Mesenteric fat pad (tissue), 1 donor: ENCODE measurements around the gene PTPRD. TPM values are rescaled to one million over a fixed set of nuclear protein-coding genes. Genes with fewer than 3 reads are reported as not detected.

ENCODE experiments used
- DNase-seq: peaks from one replicate; pipeline ENCODE4 v3.0.0-alpha.2; 2020; ENCODE audit warnings: low spot score
- total RNA-seq: library from RNA; stranded (reverse); fragmentation: NEBNext Ultra II Directional; extraction: Animal tissue kit (Norgen Biotek cat#: 25700); gene quantifications from one replicate; pipeline ENCODE4 v1.2.1, GENCODE V29; 2021
- donor health status: DM: yes; HTN: yes; CAD: no.

Gene PTPRD
- total RNA-seq, 1 donor from 2014 or later = 18.0 TPM

DNA sequence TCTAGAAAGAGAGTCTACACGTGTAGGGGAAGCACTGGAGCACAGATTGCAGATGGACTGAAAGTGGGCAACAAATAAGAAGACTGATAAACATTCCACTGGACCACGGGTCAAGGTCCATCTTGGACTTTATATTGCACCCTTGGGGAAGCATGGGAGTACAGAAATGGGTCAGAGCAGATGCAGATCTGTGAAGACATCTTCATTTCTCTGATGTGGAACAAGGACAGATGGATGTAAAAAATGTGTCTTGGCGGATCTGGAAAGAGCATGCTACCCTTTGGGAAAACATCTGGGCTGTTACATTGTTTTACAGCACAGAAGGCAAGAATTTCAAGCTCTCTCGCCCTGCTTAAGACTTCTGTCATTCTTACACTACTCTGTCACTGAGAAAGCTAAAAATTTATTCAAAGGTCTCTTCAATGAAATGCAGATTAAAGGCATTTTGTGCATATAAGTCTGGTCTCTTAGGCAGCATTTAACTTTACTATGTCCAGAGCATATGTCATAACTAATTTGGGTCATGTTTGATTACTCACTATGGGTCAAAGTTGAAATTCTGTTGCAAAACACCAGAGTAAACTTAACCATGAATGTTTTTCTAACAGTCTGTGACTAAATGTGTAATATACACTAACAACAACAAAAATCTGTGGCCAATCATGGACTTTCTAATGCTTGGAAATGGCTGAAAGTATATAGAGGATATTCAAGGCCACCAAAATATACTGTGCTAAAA is 2056.9 kb downstream of the PTPRD start:
- no peak for DNase-seq

DNA sequence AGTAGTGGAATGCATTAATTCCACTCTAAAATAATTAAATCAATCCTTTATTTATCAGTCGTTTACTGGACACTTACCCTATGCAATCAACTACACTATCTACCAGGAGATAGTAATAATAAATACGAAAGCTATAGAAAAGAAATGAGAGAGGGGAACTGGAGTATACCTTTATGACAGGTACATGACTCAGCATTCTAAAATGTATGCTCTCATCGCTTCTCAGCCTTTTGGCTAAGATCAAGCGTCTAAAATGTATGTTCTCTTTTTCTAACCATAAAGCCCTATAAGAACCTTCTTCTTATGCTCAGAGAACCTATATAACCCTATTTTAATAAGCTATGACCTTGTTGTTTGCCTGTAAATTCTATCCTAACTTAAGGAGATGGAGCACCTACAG is 2059.4 kb downstream of the PTPRD start:
- no peak for DNase-seq

DNA sequence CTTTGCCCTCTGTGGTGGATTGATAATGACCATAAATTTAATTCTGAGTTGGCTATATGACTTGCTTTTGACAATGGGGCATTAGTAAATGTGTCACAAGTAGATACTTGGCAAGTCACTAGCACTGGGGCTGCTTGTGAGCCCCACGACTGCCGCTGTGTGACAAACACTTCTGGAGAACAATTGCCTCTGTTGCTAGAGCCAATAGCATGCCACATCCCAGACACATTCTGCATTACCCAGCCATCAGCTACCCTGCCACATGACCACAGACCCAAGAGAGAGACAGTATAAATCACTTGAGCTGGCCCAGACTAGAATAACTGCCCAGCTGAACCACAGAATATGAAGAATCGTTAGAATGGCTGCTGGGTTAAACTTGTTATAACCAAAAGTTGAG is 2060.1 kb downstream of the PTPRD start:
- DNase-seq = no peak

DNA sequence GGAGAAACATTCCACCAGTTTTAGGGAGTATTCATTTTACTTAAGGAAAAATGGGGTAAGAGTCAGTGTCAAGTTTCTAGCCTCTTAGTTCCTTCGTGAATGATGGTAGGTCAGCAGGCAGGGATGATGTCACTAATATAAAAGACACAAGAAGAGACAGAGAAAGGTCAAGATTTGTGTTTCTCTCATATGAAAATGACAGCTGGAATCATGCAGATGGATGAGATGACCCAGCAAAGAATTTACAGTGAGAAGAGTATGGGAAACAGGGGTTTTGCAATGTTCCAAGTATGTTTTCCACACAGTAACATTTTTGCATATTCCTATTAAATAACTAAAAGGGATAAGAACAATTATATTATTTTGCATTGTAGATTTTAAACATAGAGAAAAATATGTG is 2063.6 kb downstream of the PTPRD start:
- no peak for DNase-seq

DNA sequence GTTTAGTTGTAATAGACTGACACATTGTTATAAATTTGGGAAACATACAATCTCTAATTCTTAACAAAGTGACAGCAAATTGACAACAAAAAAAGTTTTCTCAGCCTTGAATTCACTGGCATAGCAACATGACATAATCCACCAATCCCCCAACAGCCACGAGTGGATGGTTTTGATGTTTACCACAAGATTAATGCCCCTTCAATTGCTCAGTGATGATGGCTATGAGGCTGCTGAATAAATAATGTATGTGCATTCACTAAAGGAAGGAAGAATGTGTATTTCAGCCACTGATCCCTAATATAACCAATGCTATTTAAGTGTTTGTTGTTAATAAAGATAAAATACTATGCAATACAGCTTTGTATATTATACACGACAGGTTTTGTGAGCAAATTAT is 2069.6 kb downstream of the PTPRD start:
- DNase-seq = no peak

DNA sequence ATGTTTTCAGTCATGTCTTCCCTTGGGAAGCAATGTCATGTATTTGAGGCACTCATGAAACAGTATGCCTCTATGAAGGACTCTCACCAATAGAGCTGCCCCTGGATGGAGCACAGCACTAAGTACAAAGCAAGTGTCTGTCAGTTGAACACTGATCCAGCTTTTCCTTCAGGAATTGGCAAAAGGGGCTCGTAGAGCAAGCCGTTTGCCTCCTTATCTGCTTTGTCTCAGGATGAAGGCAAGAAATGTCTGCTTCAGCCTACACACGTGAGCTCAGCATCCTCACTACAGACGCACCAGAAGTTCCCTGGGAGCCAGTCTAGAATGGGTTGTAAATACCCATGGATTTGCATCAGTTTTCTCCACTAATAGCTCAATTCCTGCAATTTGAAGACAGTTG is 2070.3 kb downstream of the PTPRD start:
- DNase-seq = no peak

DNA sequence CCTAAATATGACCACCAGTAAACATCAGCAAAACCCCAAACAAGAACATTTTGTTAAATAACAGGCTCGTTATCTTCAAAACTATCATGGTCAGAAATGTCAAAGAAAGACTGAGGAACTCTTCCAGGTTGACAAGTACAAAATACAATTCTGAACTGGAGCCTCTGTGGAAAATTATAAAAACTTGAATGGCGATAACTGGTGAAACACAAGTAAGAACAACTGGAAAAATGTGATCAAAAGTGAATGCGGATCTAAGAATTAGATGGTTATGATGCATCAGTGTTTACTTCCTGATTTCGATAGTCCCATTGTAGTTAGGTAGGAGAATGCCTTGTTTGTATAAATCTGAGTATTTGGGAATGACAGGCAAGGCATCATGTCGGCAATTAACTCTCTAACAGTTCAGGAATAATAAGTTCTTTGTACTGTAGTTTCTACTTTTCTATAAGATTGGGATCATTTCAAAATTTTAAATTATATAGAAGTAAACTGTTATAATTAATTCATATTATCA is 2073.1 kb downstream of the PTPRD start:
- no peak for DNase-seq

DNA sequence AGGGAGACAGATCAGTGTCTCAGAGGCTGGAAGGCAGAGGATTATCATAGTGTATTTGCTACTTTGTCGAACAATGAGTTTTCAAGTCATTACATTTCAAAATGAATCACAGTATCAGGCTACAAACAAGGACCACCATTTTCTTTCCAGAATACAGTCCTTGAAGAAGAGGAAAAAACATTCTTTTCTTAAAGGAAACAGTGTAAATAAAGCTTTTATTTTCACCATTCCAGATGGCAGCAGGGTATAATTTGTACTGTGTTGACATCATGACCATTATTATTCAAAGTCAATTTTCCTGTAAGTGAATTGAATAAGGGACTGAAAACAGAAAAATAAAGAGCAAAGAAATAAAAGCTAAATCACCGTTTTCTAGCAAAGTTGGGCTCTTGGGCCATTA is 2076.0 kb downstream of the PTPRD start:
- DNase-seq = no peak

DNA sequence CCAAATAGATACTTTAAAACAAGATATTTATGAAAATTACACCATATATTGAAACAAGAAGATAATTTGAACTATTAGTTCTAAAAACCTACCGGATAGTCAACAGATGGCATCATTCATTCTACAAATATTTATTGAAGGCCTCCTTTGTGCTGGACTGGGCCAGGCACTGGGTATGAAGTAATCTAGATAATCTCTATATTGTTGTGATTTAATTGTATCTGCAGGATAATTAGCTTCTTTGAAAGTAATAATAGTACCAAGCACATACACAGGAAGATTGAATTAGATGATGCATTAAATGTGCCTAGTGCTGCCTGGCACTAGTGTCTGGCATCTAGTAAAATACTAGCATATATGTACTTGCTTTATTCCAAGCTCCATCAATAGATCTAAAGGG is 2078.0 kb downstream of the PTPRD start:
- no peak for DNase-seq

DNA sequence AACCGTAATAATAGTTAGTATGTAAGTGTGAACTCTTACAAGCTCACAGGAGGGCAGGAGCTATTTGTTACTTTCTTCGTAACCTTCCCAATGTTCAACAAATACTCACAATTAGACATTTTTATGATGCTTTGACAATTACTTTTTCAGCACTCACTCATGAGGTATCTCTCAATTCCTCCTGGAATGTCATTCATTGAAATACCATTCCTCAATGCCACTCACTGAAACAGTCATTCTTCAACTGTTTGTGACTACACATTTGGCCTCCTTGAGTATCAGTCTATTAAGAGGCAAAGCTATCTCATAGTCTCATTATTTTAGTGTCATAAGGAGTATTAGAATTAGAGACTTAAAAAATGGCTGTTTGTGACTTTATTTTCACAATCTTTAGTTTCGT is 2079.1 kb downstream of the PTPRD start:
- DNase-seq = no peak

DNA sequence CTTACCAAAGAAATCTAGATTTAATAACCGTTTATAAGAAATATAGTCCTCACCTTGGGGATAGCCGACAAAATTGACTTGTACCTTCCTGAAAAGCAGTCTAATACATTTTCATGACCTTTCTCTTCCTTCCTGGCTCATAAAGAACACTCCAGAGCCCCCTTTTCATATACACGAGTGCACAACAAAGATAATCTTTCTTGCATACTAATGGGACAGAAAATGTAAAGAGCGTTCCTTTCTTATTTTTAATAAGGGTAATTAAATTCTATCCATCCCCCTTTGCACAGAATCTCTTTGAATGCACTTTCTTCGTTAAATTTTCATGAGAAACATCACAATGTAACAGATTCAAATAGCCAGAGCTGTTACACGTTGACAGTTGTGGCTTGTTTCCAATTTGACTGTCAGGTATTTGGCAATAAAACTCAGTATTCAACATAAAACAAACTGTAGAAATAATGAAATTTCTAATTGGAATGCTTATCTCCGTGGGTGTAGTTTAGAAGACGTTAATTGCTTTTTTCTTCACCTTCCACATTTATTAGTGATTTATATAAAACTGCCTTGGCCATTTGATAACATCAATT is 2080.9 kb downstream of the PTPRD start:
- DNase-seq = no peak

DNA sequence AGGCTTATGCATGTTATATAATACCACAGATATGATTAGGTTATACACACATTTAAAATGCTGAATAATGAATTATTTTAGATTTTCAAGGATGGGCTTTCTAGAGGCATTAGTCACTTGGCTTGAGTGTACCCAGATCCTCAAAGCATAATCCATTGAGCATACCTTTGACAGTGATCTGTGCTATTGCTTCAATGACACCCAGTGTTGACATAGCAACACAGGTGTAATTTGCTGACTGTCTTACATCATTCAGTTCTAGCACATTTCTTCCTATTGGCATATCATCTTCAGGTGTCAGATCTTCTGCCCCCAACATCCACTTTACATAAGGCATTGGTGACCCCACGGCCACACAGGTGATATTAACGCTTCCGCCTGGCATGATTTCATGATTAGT is 2091.7 kb downstream of the PTPRD start:
- DNase-seq = no peak

DNA sequence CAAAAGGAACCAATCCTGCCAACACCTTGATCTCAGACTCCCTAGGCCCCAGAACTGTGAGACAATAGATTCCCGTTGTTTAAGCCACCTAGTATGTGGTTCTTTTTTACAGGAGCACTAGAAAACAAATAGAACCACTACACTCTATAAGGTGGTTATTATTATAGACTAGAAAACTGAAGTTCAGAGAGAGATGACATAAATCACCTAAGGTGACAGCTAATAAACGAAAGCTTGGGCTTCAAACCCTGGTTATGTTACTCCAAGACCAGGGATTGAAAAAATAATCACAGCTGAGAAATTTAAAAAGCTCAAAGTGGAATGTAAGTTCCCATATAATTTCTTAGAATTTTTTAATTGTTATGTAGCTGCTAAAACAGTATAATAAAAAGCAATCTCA is 2097.1 kb downstream of the PTPRD start:
- no peak for DNase-seq

DNA sequence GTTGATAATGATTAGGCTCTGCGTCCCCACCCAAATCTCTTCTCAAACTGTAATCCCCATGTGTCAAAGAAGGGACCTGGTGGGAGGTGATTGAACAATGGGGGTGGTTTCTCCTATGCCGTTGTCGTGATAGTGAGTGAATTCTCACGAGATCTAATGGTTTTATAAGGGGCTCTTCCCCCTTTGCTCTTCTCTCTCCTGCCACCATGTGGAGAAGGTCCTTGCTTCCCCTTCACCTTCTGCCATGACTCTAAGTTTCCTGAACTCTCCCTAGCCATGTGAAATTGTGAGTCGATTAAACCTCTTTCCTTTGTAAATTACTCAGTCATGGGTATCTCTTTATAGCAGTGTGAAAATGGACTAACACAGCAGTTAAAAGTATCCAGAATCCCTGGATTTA is 2098.0 kb downstream of the PTPRD start:
- DNase-seq = no peak

DNA sequence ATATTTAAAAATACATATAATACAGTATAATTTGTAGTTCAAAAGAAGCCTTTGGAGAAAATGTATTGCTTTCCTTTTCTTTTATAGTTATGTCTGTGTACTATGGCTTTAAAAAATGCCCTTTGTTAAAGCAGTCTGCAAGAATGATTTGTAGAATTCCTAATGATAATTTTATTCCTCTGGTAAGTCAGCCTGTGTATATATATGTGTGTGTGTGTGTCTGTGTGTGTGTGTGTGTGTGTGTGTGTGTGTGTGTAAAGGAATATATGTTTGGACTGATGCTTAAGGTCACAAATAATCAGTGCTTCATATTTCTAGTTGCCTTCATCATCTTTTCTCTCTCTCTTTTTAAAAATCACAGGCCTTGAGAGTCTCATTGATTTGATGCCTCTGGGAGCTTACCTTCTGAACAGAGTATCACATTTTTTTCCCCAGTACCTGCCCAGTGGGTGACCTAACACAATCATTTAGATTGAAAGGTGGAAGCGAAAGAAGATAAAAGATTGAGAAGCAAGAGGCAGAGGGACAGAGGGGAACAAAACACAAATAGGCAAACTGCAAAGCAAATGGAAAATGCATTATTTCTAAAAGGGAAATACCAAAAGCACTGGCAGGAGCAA is 2104.0 kb downstream of the PTPRD start:
- DNase-seq = no peak

DNA sequence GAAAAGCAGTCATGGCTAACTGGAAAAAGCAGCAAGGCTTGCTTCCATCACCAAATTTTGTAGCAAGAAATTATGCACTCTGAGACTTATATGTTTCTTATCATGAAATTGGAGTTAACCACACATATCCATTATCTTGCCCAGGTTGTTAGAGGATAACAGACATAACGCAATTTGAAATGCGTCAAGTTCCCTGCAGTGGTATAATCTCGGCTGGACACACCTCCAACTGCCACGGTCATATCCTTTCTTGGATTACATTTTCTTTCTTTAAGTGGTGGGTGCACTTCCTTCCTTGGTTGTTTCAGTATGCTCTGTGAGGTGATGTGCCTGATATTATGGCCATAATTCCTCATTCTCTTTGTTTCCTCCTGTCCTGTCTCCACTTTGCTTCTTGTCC is 2118.2 kb downstream of the PTPRD start:
- DNase-seq = no peak

DNA sequence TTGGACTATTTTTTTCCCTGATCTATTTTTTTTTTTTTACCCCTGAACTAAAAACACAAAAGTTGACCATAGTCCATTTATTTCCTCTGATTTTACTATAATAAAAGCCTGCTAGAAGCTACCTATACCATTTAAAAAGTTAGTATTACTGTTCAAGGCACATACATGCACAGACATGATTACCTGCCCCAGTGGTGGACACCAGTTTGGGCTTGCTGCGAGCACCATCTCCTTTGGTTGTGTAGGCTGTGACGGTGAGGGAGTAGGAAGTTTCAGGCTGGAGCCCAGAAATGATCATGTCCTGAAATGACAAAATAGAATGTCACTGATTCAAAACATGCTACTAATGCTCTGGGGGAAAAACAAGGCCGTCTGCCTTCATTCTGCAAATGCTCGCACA is 2120.1 kb downstream of the PTPRD start:
- no peak for DNase-seq

DNA sequence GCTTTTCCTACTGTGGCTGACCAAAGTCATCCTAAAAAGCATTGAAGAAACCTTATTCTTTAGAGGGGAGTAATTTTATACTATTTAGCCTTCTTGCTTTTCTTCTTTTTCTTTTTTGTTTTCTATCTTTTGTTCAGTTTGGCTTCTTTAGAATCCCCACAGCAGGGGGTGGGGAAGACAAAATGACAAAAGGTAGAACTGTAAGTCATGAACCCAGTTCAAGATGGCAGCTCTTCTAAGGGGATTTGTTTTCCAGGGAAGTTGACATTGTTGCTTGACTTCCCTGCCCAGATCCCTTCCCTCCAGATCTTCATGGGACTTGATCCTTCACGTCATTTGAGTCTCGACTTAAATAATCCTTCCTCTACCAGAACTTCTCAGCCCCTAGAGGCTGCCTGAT is 2120.8 kb downstream of the PTPRD start:
- DNase-seq = no peak

DNA sequence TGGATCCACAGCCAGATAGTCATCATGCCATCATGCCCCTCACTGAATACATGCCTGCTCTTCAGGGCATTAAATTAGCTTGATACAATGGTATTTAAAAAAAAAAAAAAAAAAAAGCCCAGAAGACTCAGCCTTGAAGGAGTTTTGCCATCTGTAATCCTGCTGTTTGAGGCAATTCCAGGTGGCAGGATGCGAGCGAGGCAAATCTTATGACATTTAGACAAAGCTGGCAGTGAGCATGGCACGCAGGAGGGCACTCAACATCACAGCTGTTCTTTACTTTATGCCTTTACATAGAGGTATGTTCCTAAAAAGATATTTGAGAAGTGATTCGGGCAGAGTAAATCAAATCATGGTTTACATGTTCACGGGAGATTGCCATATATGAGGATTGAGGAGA is 2121.2 kb downstream of the PTPRD start:
- DNase-seq = no peak

DNA sequence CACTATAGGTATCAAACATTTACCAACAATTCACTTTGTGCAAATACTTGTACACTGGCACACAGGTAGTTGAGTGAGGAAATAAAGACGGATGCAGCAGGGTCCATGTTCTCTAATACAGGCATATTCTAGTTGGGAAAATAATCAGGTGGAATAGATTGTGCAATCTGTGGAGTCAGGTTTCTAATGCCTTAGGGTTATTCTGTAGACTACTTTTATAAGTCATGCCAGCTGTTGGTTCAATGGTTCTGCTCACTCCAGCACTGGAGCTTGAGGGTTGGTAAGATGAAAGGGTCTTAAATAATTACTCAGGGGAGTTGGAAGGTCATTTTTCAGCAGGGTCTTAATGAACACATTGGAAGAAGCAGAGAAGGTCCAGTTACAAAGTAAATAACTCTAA is 2123.0 kb downstream of the PTPRD start:
- DNase-seq = no peak

DNA sequence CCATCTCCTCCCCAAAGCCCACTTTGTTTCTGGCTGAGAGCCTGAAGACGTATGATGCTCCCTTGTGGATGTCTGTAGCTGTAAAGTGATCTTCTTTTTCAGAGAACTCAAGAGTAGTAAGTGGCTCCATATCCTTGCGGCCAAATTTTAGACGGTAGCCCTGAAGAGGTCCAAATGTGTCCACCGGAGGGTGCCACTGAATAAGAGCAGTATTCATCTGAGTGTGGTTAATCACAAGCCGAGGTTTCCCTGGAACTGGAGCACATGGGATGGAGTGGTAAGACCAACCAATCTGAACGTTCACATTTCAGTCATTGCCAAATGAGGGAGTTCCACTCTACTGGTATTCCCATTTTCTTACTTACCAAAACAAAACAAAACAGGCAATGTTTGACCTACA is 2126.7 kb downstream of the PTPRD start:
- no peak for DNase-seq

DNA sequence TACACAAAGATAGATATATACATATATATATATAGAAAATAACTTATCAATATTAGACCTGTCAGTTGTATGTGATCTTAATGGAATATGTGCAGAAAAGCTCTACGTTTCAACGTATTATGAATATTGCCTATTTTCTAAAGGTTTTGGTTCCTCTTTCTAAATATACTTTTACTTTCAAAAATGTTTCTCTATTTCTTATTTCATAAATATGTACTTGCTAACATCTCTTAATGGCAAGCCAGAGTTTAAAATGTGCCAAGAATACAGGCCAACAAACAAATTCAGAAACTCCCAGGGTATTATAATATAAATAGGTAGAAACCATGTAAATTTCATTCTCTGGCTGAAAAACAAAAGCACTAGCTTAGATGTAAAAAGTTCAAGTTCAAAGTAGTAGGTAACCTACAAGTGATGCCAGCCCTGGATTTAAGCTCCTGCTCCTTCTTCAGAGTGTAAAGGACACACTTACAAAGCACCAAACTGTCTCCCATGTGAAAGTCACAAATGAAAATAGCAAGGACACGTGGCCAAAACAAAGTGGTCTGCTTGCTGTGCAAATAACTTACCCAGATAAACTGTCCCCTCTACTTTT is 2128.1 kb downstream of the PTPRD start:
- DNase-seq = no peak
